Peyer's patch (tissue), 4 donors: ENCODE results near the gene NAV1.

Experiments
- CTCF ChIP-seq, 6 experiments: fragments of 450-650 bp in 4 of 6; fragments of 200-600 bp in 2 of 6; sonication (generic) in 1 of 6; IDR thresholded peaks; one replicate each; pipeline ENCODE4 v1.5.1; 2017 to 2019; ENCODE audit warnings: antibody characterized with exemption in 6 of 6, mild to moderate bottlenecking in 3 of 6, moderate library complexity in 1 of 6
- POLR2A ChIP-seq, 2 donors: fragments of 450-650 bp; IDR thresholded peaks; one replicate each; pipeline ENCODE4 v1.5.1; 2017; ENCODE audit warnings: antibody characterized with exemption in 2 of 2, mild to moderate bottlenecking in 2 of 2, moderate library complexity in 2 of 2

DNA sequence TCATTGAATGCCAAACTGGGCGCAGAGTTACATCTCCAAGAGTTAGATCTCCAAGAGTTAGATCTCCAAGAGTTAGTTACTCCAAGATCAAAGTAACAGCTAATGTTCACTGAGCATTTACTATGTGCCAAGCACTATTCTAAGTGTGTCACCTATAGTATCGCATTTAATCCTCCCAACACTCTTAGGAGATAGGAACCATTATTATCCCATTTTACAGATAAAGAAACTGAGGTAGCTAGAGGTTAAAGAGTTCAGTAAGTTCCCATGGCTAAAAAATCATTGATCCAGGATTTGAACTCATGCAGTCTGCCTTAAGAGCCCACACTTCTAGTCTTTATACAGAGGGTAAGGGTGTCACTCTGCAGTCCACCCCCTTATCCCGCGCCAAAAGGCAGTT, 1.5 kb upstream of the NAV1 start:
- TF ChIP-seq CTCF (IDR thresholded peaks at IDR 0.05) (no peak), POLR2A (IDR thresholded peaks at IDR 0.05) (no peak)
